RKO (cell line): ENCODE data around the gene IQCE.

Experiments used
- DNase-seq: peaks from one replicate; pipeline ENCODE4 v3.0.0-alpha.2; 2016; ENCODE audit warnings: low spot score

IQCE gene

DNA sequence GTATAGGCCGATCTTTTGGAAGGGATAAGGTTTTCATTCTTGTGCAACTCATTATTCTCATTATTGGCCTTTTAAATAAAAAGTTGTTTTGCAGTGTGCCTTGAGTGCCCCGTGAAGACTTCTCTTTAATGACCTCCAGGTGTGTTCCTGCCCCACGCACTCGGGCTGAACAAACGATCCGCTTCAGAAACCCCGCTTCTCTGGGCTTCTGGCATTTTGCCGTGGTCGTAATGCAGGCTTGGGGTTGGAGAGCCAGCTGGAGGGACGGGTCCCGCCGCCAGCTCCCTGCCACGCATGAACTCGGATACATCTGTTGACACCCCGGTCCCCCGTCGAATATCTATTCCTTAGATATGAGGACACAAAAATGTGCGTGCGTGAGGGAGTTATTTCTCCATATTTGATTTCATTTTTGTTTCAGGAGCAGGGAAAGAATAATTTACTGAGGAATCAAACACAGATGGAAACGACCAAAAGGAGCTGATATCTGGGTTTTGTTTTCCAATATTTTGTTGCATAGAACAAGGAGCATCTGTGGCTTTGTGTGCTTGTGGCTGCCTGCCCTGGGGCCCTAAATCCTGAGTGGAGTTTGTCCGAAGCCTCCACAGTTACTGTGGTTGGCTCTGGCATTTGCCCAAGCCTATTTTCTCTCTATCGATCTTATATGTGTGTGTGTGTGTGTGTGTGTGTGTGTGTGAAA lies 56.0 kb downstream of the IQCE start:
- no peak for DNase-seq

DNA sequence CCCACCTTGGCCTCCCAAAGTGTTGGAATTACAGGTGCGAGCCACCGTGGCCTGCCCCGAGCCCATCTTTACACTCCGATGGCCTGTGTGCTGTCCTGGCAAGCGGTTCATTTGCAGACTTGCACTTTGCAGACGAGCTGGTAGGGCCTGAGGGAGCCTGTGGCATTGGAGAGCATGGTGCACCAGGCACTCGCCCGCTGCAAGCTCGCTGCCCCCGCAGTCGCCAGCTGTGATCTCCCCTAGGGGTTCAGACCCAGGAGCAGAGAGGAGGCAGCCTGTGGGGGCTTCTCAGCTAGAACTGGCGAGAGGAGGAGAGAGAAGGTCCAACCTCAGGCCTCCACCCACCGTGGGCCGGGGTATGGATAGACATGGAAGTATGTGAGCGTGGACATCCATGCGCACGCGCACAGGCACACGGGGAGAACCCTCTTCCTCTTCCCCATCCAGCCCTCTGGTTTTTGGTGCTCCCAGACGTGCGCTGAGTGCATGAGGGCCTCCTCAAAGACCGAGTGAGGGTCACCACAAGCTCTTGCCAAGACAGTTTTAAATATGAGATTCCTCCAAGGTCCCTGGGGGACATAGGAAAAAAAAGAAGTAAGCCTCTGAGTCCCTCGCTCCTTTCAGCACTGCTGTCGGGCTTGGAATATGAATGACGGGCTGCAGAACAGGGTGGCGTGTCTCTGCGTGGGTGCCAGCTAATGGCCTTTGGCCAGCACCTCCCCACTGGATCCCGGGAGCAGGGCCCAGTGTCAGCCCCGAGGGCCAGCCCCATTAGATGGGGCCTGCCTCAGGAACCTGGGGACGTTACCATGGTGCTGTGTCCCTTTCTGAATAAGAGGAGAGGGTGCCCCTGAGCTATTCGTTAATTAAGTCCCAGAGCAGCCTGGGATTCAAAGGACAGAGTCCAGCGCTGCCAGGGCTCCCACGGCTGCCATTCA lies 57.9 kb downstream of the IQCE start:
- no peak for DNase-seq

DNA sequence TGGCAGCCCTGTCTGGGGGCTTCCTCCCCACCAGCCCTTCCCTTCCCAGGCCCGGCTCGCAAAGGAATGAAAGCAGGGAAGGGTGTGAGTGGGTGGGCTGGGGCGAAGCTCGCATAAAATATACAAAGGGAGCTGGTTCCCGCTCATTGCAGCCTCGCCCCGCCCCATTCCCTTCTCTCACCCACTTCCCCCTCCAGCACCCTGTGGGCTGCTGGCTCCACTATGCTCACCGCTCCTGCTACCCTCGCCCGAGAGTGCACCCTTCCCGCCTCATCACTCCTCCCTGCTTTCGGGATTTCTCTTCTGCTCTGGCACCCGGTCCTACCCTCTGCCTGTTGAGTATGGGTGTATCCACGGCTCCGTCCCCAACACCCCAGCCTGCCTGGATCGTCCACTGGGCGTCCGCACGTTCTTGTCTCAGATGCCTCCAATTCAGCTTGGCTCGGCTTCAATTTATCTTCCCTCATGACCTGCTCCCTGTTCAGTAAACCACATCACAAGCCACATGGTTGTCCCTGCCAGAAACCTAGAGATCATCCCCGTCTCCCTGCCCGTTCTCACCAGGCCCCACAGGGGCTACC lies 58.6 kb downstream of the IQCE start:
- DNase-seq, result no peak

DNA sequence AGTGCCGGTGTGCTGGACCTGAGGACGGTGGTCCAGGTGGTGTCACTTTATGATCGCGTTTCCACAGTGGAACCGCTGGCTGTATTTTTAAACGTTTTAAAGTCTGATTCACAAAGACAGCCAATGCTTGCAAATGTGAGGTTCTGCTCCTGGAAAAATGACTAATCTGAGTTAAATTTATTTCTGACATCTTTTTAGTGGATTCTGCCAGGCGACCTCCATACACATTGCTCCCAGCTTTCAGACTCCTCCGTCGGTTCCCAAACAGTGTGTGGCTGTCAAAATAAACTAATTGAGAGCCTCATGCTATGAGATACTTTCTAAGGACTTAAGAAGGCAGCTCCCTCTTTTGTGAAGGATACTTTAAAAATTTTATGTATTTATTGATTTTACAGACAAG lies 60.3 kb downstream of the IQCE start:
- DNase-seq, result no peak

DNA sequence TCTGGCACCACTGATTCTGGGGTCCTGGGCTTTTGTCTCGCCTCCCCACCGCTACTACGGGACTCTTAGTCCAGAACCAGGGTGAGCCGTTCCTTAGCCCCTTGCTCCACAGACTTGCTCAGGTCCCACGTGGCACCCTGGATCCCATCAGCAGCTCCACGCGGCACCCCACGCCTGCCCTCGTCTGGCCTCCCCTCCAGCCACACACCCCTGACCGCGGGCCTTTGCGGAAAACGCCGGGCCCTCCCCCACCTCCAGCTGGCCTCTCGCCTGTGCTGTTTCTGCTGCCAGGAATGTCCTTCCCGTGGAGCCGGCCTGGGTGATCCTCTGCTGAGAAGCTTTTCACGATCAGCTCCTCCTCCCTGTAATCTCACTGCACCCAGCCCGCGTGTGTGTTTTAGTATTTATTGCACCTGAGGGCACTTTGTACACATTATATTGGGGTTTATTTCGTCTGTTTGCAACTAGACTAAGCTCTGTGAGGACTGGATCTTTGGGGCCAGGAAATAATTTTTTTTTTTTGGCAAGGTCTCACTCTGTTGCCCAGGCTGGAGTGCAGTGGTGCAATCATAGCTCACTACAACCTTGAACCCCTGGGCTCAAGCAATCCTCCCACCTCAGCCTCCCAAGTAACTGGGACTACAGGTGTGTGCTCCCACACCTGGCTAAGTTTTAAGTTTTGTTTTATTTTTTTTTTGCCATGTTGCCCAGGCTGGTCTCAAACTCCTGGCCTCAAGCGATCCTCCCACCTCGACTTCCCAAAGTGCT lies 62.5 kb downstream of the IQCE start:
- no peak for DNase-seq

DNA sequence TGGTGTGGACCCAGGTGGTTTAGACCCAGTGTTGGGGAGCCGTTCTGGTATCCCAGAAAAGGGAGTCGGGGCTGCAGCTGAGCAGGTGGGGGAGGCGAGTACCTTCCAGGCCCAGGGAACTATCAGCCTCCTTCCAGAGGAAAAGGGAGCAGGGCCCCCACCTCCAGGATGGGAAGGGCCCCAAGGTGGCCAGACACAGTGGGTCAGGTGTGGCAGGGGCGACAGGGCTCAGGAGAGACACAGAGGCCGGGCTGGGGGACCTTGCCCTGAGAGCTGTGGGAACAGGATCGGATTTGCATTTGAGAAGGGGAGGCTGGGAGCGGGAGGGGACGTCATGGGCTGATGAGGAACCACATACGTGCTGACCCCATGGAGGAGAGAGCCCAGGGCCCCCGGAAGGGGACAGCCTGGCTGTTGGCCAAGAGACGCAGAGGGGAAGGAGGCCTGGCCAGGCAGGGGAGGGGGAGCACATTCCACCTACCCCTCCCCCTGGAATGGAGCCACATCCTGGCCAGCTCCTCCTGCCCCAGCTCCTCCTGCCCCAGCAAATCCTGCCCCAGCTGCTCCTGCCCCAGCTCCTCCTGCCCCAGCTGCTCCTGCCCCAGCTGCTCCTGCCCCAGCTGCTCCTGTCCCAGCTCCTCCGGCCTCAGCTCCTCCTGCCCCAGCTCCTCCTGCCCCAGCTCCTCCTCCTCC lies 63.3 kb downstream of the IQCE start:
- DNase-seq, result no peak

DNA sequence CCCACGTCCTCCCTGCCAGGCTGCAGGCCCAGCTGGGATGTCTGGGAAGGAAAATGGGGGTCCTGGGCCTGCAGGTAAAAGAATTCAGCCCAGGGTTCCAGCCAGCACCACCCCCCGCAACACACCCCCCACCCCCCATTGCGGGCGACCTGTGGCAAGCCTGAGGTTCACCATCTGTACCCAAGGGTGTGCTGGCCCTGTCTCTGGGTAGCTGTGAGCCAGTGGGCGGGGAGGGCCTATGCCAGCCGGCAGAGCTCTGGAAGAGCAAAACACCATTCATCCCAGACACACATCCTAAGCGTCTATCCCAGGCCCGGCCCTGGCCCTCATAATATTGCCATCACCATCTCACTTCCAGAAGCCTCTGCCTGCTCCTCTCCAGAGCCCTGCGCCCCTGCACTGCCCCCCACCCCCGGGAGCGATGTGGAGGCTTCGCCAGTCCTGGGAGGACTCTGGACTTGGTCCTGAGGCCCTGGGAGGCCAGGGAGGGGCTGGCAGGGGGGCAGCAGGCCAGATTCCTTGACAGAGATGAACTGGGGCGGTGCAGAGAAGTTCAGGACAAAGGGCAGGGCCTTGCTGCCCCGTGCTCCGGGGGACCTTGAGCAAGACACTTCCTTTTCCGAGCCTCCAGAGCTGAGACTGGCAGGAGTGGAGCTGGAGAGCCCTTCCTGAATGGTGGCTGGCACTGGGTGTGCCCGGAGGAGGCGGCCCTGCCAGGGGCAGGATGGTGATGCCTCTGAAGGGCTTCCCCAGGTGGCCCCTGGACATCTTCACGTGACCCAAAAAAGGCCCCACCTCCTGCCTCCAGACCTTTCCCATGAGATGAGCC lies 64.3 kb downstream of the IQCE start:
- no peak for DNase-seq

DNA sequence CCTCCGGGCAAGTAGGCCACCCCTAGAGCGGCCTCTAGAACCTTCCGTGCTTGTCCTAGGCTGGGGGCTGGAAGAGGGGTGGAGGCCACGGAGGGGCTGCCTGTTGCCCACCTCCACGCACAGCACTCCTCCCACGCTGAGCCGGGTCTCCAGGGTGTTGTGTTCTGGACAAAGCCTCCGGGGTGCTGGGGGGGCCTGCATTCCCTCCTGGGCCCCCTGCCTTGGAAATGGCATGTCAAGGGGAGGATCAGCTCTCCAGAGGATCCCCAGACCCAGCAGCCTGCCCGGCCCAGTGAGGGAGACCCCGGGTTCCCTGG lies 64.9 kb downstream of the IQCE start:
- no peak for DNase-seq

DNA sequence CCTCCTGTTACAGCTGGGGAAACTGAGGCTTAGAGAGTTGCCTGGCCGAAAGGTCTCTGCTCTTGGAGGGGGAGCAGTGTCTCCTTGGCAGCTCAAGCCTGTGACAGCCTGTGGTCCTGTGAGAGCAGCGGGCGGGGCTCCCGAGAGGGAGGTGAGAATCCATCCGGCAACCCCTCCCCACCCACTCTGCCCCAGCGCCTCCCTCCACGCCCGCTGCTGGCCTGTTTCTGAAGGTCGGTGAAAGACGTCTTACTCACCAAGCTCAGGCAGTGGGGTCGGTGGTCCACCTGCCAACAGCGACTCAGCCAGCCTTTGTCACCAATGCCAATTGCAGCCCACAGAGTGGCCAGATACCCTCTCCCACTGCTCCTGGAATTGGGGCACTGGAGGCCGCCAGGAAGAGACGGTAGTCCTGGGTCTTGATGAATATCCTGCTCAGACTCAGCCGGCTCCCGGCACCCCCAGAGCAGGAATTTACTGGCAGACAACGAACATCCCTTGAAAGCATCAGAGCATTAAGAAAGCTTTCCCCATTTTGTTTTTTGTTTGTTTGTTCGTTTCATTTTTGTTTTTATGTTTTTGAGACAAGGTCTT lies 65.6 kb downstream of the IQCE start:
- no peak for DNase-seq

DNA sequence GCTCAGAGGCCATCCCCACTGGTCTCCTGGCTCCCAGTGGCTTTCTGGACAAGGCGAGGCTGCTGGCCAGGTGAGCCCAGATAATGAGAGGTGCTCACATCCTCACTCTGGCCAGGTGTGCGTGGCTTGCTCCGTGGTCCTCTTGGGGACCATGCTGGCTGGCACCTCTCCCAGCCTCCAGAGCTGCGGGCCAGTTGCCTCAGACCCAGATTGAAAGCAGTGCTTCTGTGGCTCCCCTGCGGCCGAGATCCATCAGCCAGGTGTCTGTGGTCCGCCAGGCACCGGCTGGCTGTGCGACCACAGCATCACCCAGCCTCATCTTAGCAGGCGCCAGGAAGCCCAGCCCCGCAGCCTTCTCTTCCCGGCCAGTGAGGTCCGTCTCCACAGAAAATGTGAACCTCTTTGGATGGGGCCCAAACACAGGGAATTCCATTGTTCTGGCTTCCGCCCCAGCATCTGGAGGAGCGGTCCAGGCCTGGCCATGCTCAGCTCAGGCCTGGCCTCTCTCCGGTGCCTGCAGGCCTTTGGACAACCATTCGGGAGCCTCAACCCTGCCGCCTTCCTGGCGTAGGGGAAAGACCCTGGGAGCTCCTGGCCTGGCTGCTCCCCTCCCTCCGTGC lies 67.8 kb downstream of the IQCE start:
- DNase-seq, result no peak

DNA sequence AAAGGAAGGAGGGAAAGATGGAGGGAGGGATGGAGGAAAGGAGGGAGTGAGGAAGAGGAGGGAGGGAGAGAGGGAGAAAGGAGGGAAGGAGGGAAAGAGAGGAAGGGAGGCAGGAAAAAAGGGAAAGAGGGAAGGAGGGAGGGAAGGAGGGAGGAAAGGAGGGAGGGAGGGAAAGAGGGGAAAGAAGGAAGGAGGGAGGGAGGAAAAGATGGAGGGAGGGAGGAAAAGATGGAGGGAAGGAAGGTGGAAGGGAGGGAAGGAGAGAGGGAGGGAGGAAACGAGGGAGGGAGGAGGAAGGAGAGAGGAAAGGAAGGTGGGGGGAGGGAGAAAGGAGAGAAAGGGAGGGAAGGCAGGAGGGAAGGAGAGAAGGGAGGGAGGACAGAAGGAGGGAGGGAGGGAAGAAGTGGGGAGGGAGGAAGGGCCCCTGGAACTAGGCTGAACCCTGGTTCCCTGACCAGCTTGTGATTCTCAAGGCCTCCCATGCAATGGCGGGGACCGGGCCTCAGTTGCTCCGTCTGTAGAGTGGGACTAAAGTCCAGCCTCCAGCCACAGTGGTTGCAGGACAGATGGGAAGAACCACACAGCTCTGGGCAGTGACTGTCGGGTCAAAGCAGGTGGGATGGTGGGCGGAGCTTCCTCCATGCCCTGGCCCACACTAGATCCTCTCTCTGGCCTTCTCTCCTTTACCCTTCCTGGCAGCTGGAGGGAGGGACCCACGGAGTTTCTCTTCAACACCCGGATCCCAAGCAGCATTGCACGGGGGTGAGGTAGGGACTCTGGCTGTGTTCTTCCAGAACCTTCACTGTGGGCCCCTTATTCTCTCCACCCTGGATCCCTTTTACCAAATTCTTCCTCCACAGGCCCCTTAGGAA lies 68.7 kb downstream of the IQCE start:
- no peak for DNase-seq

DNA sequence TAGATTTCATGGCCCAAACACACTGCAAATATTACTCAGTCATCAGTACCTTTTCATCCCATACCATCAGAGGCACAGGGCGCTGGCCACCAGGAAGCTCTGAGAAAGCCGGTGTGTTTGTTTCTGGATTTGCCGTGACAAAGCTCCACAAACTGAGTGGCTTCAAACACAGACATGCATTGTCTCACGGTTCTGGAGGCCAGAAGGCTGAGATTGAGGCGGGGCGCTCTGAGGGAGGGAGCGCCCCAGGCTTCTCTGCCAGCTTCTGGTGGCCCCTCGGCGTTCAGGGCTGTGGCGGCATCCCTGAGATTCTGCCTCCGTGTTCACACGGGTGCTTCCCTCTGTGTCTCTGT lies 69.3 kb downstream of the IQCE start:
- DNase-seq, result no peak

DNA sequence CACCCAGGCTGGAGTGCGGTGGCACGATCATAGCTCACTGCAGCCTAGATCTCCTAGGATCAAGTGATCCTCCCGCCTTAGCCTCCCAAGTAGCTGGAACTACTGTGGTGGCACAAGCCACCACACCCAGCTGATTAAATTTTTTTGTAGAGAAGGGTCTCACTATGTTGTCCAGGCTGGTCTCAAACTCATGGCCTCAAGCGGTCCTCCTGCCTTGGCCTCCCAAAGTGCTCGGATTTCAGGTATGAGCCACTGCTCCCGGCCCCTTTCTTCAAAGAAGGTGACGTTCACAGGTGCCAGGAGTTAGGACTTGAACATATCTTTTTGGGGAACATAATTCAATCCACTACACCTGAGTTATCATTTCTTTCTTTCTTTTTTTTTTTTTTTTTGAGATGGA lies 70.1 kb downstream of the IQCE start:
- DNase-seq, result no peak

DNA sequence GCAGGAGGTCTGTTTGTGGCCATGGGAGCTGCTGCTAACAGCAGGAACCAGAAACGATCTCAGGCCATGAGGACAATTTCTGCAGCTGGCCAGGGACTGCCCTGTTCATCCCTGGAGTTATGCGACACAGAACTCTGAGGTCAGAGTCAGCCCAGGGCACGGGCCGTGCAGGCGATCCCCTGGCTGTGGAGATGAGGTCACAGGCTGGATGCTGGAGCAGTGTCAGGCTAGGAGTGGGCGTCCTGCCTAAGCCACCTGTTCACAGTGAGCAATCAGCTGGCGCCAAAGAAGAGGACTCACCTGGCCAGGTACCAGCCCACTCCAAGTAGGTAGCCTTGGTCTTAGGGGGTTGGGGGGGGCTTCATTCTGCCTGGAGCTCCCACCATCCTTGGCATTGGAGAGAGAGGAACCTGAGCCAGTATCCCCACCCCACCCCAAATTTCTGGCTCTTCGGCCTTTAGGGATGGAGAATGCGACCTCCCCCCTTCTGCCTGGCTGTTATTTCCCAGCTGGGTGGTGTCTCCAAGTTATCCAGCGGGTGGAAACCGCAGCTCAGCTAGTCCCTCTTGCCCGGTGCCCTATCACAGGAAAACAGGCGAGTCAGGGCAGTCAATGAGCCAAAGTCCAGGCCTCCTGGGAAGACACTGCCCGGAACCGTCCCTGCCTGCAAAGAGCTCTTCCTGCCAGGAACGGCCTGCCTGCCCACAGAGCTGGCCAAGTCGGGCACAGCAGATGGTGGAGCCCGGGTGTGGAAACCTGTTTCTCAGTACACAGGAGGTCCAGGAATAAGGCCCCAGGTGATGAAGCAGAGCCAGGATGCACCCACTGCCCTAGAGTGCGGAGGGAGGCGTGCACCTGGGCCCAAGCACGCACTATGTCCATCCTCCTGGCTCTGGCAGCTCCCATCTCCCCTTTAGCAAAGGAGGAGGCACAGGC lies 71.2 kb downstream of the IQCE start:
- DNase-seq, result peak; percentile 35

DNA sequence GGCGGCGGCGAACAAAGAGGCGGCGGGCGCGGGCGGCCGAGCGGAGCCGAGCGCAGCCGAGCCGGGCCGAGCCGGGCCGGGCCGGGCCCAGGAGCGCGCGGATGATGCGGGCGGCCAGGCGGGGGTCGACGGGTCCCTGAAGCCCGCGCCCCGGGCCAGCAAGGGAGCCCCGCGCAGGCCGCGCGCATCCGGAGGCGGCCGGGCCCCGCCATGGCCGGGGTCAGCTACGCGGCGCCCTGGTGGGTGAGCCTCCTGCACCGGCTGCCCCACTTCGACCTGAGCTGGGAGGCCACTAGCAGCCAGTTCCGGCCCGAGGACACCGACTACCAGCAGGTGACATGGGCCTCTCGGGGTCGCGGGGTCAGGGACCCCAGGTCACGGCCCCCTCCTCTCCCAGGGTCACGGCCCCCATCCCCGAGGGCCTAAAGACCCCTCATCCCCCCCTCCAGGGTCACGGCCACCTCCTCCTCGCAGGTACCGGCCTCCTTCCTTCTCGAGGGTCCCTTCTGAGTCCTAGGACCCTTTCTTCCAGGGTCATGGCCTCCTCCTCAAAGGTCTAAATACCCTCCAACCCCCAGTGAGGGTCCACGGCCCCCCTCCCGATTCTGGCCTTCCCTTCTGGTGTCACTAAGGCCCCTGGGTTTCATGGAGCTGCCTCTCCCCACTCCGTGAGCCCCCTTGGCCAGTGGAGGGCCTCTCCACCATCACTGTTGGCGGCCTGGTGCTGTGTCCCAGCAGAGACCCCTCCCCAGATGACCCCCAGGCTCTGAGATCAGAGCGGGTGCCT lies 73.4 kb downstream of the IQCE start, which contains the start of gene TTYH3:
TTYH3 (plus strand) TSS at position 41 of the 787 bp plus-strand sequence; CDS start at position 211, 170 bp downstream.
- DNase-seq, result peak; percentile 59

DNA sequence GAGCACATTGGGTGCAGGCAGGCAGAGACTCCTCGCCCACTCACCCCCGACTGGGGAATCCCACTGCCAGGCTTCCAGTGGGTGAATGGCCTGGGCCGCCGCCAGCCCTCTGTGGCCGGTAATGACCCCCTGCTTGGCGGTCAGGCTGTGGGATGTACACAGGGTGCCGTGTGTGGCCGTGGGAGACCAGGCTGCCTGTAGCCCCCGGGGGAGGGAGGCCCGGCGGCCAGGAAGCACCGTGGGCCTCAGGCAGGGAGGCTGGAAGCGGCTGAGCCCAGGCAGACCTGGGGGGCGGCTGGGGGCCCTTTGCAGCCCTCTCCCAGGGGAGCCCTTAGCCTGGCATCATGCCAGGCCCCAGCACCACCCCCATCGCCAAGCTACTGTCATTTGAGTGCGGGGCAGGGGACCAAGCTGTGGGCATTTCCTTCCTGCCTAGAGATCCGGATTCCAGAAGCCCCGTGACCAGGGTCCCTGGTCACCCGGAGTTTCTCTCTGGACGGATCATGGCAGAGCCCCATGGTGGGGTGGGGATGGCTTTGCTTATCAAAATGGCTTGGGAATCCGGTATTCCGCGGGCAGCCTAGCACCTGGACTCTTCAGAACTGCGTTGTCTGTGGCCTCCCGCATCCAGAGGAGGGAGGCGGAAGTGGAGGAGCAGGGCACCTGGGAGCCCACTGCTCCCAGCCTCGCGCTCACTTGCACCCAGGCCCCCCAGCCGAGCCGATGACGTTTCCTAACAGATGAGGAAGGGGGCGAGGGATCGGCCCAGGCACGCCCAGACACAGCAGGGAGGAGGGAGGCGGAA lies 74.2 kb downstream of the IQCE start:
- DNase-seq, result peak; percentile 49
